ENCODE measurements around the gene SLC16A2.

GRCh38 chrX:74405973-74406489 is 15.3 kb upstream of the SLC16A2 start:
- TF ChIP-seq CTCF (IDR thresholded peaks at IDR 0.05) (no peak), POLR2A (IDR thresholded peaks at IDR 0.05) (no peak)

All from right lobe of liver (tissue), 4 donors.